Neuronal stem cell (in vitro differentiated cells): ENCODE measurements around the gene PPCS.

Experiments used
- DNase-seq: peaks from one replicate; pipeline ENCODE4 v3.0.0-alpha.2; 2013; ENCODE audit warnings: low spot score
- H2AFZ ChIP-seq: one replicate; pipeline ENCODE4 v1.6.1; 2013; ENCODE audit warnings: mild to moderate bottlenecking, low read length, inconsistent platforms
- H2AK5ac ChIP-seq: 2 replicates; pipeline ENCODE4 v1.6.1; 2013; ENCODE audit warnings: low read depth, mild to moderate bottlenecking, inconsistent platforms, low read length, moderate library complexity, mixed read lengths
- H2BK120ac ChIP-seq: 2 replicates; pipeline ENCODE4 v1.6.1; 2013; ENCODE audit warnings: low read depth, mild to moderate bottlenecking, inconsistent platforms, low read length, moderate library complexity, mixed read lengths
- H2BK12ac ChIP-seq: one replicate; pipeline ENCODE4 v1.6.1; 2013; ENCODE audit warnings: low read length, inconsistent platforms
- H2BK15ac ChIP-seq: 2 replicates; pipeline ENCODE4 v1.6.1; 2013; ENCODE audit warnings: mild to moderate bottlenecking, low read length, inconsistent platforms, mixed read lengths
- H2BK5ac ChIP-seq: one replicate; pipeline ENCODE4 v1.6.1; 2013; ENCODE audit warnings: inconsistent platforms, mild to moderate bottlenecking, low read length, moderate library complexity
- H3K14ac ChIP-seq: one replicate; pipeline ENCODE4 v1.6.1; 2013; ENCODE audit warnings: low read length, inconsistent platforms
- H3K18ac ChIP-seq: 2 replicates; pipeline ENCODE4 v1.6.1; 2013; ENCODE audit warnings: low read length, inconsistent platforms
- H3K23ac ChIP-seq: 2 replicates; pipeline ENCODE4 v1.6.1; 2013; ENCODE audit warnings: low read depth, mild to moderate bottlenecking, mixed read lengths, low read length, inconsistent platforms; ENCODE audit not compliant: poor library complexity
- H3K27ac ChIP-seq: replicated peaks from 3 replicates; pipeline ENCODE4 v1.5.1; 2013; ENCODE audit warnings: low read length, inconsistent platforms
- H3K27me3 ChIP-seq, 3 experiments: 2 replicates each; pipeline ENCODE4 v1.6.1; 2013; ENCODE audit warnings: low read length in 3 of 3, mild to moderate bottlenecking in 2 of 3, inconsistent platforms in 1 of 3, low read depth in 1 of 3, mixed read lengths in 1 of 3, moderate library complexity in 1 of 3; ENCODE audit not compliant: control insufficient read depth in 3 of 3, insufficient read depth in 3 of 3
- H3K36me3 ChIP-seq, 2 donors: replicated peaks in 1 of 2; 2 replicates each; pipeline ENCODE4 v1.6.1; 2013; ENCODE audit warnings: low read length in 2 of 2; ENCODE audit not compliant: control insufficient read depth in 2 of 2, insufficient read depth in 2 of 2
- H3K4ac ChIP-seq: 2 replicates; pipeline ENCODE4 v1.6.1; 2013; ENCODE audit warnings: inconsistent platforms, mild to moderate bottlenecking, low read length, moderate library complexity
- H3K4me1 ChIP-seq, 2 donors: 1 replicate in 1 of 2; 2 replicates in 1 of 2; pipeline ENCODE4 v1.6.1; 2013; ENCODE audit warnings: low read length in 2 of 2, low read depth in 1 of 2; ENCODE audit not compliant: control insufficient read depth in 2 of 2, insufficient read depth in 1 of 2
- H3K4me2 ChIP-seq: one replicate; pipeline ENCODE4 v1.6.1; 2013; ENCODE audit warnings: mild to moderate bottlenecking, low read length, inconsistent platforms; ENCODE audit not compliant: insufficient read depth, poor library complexity, severe bottlenecking
- H3K4me3 ChIP-seq, 2 donors: 2 replicates each; pipeline ENCODE4 v1.5.1; 2013; ENCODE audit warnings: low read length in 2 of 2, mild to moderate bottlenecking in 2 of 2, inconsistent platforms in 1 of 2, moderate library complexity in 1 of 2
- H3K79me1 ChIP-seq: one replicate; pipeline ENCODE4 v1.6.1; 2013; ENCODE audit warnings: low read depth, mild to moderate bottlenecking, inconsistent platforms, low read length, moderate library complexity
- H3K9ac ChIP-seq: one replicate; pipeline ENCODE4 v1.6.1; 2013; ENCODE audit warnings: mild to moderate bottlenecking, low read depth, low read length, inconsistent platforms; ENCODE audit not compliant: poor library complexity
- H3K9me3 ChIP-seq, 2 donors: replicated peaks in 1 of 2; 2 replicates each; pipeline versions ENCODE3 to v1.6.1; 2013; ENCODE audit warnings: low read length in 2 of 2, mild to moderate bottlenecking in 2 of 2, inconsistent platforms in 1 of 2, low read depth in 1 of 2, mixed read lengths in 1 of 2, moderate library complexity in 1 of 2; ENCODE audit not compliant: control insufficient read depth in 2 of 2, insufficient read depth in 1 of 2
- H4K8ac ChIP-seq: one replicate; pipeline ENCODE4 v1.6.1; 2013; ENCODE audit warnings: low read depth, mild to moderate bottlenecking, inconsistent platforms, low read length, moderate library complexity
- H4K91ac ChIP-seq: one replicate; pipeline ENCODE4 v1.6.1; 2013; ENCODE audit warnings: low read length, low read depth, mild to moderate bottlenecking, inconsistent platforms; ENCODE audit not compliant: poor library complexity
- WGBS, 2 donors: extraction: QIAGEN DNeasy Blood & Tissue Kit; methylation state at CpG; one replicate each; pipeline ENCODE4 v1.1.7; 2013; ENCODE audit warnings: missing lambda C conversion rate in 2 of 2, mixed read lengths in 1 of 2; ENCODE audit not compliant: insufficient read length in 2 of 2, insufficient replicate concordance in 1 of 2; ENCODE audit errors: extremely low coverage in 2 of 2; 5-methylcytosine and 5-hydroxymethylcytosine counted together

PPCS gene

GRCh38 chr1:42477775-42478174 is 21.4 kb downstream of the PPCS start:
- H3K4me1 ChIP-seq: no peaks in the 10 kb centered on the region
- no peak overlapping the region for H4K91ac ChIP-seq
- H2BK15ac ChIP-seq: no peak overlapping the region
- H2BK120ac ChIP-seq: no peak overlapping the region
- H3K79me1 ChIP-seq: no peaks in the 10 kb centered on the region
- no peak overlapping the region for H3K4me2 ChIP-seq
- no peak overlapping the region for H2AK5ac ChIP-seq
- H3K23ac ChIP-seq: no peak overlapping the region
- H3K4me3 ChIP-seq: no peak overlapping the region
- H3K14ac ChIP-seq: no peak overlapping the region
- no peak for DNase-seq
- no peak overlapping the region for H3K27ac ChIP-seq
- no peak overlapping the region for H2BK5ac ChIP-seq
- no peak overlapping the region for H2AFZ ChIP-seq
- H4K8ac ChIP-seq: no peak overlapping the region
- no peak overlapping the region for H2BK12ac ChIP-seq
- H3K4ac ChIP-seq: no peak overlapping the region
- no CpG with 5 or more reads among the region's 3 CpGs for WGBS, 2 donors
- H3K27me3 ChIP-seq: no peaks in the 10 kb centered on the region
- no peak overlapping the region for H3K18ac ChIP-seq
- H3K9me3 ChIP-seq: no peaks in the 10 kb centered on the region
- H3K36me3 ChIP-seq: peaks cover 0 to 6% of the 10 kb centered on the region in 2 donors
- H3K9ac ChIP-seq: no peak overlapping the region

- Histone ChIP-seq H3K14ac (no peak overlapping the region), H3K36me3 (peaks cover 0 to 14% of the 10 kb centered on the region in 2 donors), H2BK120ac (no peak overlapping the region), H3K79me1 (no peaks in the 10 kb centered on the region), H2BK5ac (no peak overlapping the region), H3K18ac (no peak overlapping the region), H3K9ac (no peak overlapping the region), H3K4me3 (no peak overlapping the region), H3K4ac (no peak overlapping the region), H4K8ac (no peak overlapping the region), H3K23ac (no peak overlapping the region), H3K4me2 (no peak overlapping the region), H4K91ac (no peak overlapping the region), H3K9me3 (no peaks in the 10 kb centered on the region), H3K4me1 (no peaks in the 10 kb centered on the region), H3K27ac (no peak overlapping the region), H2BK12ac (no peak overlapping the region), H3K27me3 (no peaks in the 10 kb centered on the region), H2BK15ac (no peak overlapping the region), H2AK5ac (no peak overlapping the region), H2AFZ (no peak overlapping the region)
- no peak for DNase-seq
- no CpG with 5 or more reads among the region's 4 CpGs for WGBS, 2 donors
Measured at GRCh38 chr1:42479621-42480020, 23.3 kb downstream of the PPCS start.

GRCh38 chr1:42480921-42481320 is 24.6 kb downstream of the PPCS start:
- no CpG with 5 or more reads among the region's 1 CpG for WGBS, 2 donors
- Histone ChIP-seq H3K4me2 (no peak overlapping the region), H3K9ac (no peak overlapping the region), H3K27ac (no peak overlapping the region), H3K14ac (no peak overlapping the region), H4K8ac (no peak overlapping the region), H2BK12ac (no peak overlapping the region), H3K36me3 (peaks cover 0 to 14% of the 10 kb centered on the region in 2 donors), H3K4me3 (no peak overlapping the region), H3K23ac (no peak overlapping the region), H3K18ac (no peak overlapping the region), H3K4me1 (no peaks in the 10 kb centered on the region), H3K9me3 (no peaks in the 10 kb centered on the region), H2AK5ac (no peak overlapping the region), H2AFZ (no peak overlapping the region), H2BK120ac (no peak overlapping the region), H3K27me3 (no peaks in the 10 kb centered on the region), H4K91ac (no peak overlapping the region), H2BK5ac (no peak overlapping the region), H3K79me1 (no peaks in the 10 kb centered on the region), H3K4ac (no peak overlapping the region), H2BK15ac (no peak overlapping the region)
- DNase-seq: no peak

DNA sequence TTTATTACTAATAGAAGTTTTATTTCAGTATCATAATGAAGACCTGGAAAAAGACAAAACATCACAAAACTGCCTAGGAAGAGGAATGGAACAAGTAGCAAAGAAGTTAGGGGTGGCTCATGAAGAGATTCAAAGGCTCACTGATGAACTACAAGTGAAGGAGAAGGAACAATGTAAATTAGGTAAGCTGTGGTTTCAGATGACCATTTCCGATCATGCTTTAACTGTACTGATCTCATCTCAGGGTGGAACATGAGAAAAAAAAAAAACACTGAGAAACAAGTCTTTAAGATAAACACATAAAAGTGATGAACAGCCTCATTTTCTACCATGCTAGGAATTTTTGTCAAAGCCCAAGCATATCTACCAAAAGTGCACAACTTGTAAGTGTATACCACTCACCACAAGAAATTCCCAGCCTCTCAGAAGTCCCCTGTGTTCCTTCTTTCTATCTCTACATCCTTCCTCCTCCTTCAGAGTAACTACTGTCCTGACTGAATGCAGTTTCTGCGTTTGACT is 26.4 kb downstream of the PPCS start:
- DNase-seq: no peak
- no peak overlapping the region for H3K14ac ChIP-seq
- no peak overlapping the region for H3K4me2 ChIP-seq
- H3K4me3 ChIP-seq: no peak overlapping the region
- no peaks in the 10 kb centered on the region for H3K9me3 ChIP-seq
- no peak overlapping the region for H3K23ac ChIP-seq
- H3K4ac ChIP-seq: no peak overlapping the region
- no peak overlapping the region for H2BK120ac ChIP-seq
- no peak overlapping the region for H4K8ac ChIP-seq
- H3K36me3 ChIP-seq: peaks cover 0 to 14% of the 10 kb centered on the region in 2 donors
- H3K27me3 ChIP-seq: no peaks in the 10 kb centered on the region
- H3K27ac ChIP-seq: no peak overlapping the region
- no peaks in the 10 kb centered on the region for H3K4me1 ChIP-seq
- no peak overlapping the region for H2BK15ac ChIP-seq
- no peak overlapping the region for H3K18ac ChIP-seq
- no CpG with 5 or more reads among the region's 2 CpGs for WGBS, 2 donors
- no peak overlapping the region for H2AFZ ChIP-seq
- H2BK5ac ChIP-seq: no peak overlapping the region
- H3K9ac ChIP-seq: no peak overlapping the region
- no peak overlapping the region for H2AK5ac ChIP-seq
- no peaks in the 10 kb centered on the region for H3K79me1 ChIP-seq
- no peak overlapping the region for H2BK12ac ChIP-seq
- H4K91ac ChIP-seq: no peak overlapping the region
